Stimulated activated CD8-positive, alpha-beta memory T cell treated with anti-CD3 and anti-CD28 coated beads, Interleukin-2, amount 100 ng/mL, for 48 hours (primary cell): ENCODE data around the gene CORO7.

Source experiments
- DNase-seq, 2 donors: peaks; one replicate each; pipeline ENCODE4 v3.0.0-alpha.2; 2020; ENCODE audit warnings: low read depth in 2 of 2

CORO7 gene

GRCh38 chr16:4384509-4384942 is 31.9 kb downstream of the CORO7 start:
- no peak for DNase-seq

GRCh38 chr16:4383591-4384444 is 32.6 kb downstream of the CORO7 start:
- DNase-seq, result no peak

GRCh38 chr16:4382795-4383357 is 33.5 kb downstream of the CORO7 start:
- DNase-seq, result no peak

GRCh38 chr16:4381935-4382794 is 34.2 kb downstream of the CORO7 start:
- no peak for DNase-seq

- no peak for DNase-seq
Measured at GRCh38 chr16:4381072-4381934, 35.1 kb downstream of the CORO7 start.

GRCh38 chr16:4380119-4381063 is 36.0 kb downstream of the CORO7 start:
- no peak for DNase-seq

- no peak for DNase-seq
Measured at GRCh38 chr16:4378999-4379690, 37.3 kb downstream of the CORO7 start.

GRCh38 chr16:4378161-4378666 is 38.2 kb downstream of the CORO7 start:
- no peak for DNase-seq

- DNase-seq, result no peak
Measured at GRCh38 chr16:4377573-4378154, 38.7 kb downstream of the CORO7 start.

- no peak for DNase-seq
Measured at GRCh38 chr16:4376893-4377572, 39.4 kb downstream of the CORO7 start.

- DNase-seq, result no peak
Measured at GRCh38 chr16:4376126-4376892, 40.1 kb downstream of the CORO7 start.

GRCh38 chr16:4375717-4376116 is 40.7 kb downstream of the CORO7 start:
- no peak for DNase-seq

- no peak for DNase-seq
Measured at GRCh38 chr16:4373909-4374742, 42.3 kb downstream of the CORO7 start.

- DNase-seq, result no peak
Measured at GRCh38 chr16:4373356-4373908, 43.0 kb downstream of the CORO7 start.

GRCh38 chr16:4372578-4373355 is 43.6 kb downstream of the CORO7 start:
- no peak for DNase-seq
